ENCODE measurements around the gene NINL.

The NINL gene

DNA sequence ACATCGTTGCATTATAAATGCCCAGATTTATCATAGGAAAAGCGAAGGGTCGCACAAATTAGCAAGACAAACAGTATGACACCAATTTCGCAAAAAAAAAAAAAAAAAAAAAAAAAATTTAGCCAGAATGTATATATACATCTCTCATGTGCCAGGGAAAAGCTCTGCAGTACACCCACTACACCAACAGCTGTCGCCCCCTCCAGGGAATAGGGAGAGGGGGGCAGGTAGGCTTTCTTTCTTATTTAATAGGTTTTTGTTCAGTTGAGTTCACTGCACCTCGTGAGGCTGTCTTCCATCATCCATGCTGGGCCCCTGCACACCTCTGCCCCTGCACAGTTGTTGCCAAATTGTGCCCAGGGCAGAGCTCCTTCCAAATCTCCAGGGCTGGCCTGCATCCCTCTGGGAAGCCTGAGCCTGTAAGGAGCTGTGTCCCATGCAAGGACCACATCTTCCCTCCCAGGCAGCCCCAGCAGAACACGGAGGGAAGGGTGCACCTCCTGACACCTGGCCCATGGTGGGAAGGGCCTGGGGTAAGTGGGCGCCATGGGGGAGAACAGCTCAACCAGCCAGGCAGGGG lies 85.4 kb downstream of the NINL start:
- DNase-seq, result no peak

DNA sequence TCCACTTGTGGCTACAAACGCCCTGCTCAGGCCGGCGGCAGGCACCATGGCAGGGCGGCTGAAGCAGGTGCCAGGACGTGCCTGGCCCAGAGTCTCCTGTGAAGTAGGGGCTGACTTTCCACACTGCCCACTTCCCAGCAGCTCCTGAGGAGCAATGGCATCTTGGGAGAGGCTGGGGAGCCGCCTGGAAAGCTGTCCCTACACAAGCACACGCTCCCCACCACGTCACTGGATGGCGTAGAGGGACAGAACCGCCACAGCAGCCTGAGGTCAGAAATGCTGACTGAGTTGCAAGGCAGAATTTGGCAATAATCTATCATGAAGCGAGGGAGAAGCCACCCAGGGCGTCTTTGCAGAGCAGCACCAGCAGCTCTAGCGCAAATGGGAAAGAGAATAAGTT lies 86.3 kb downstream of the NINL start:
- DNase-seq, result no peak

- no peak for DNase-seq
These were observed 87.1 kb downstream of the NINL start for GRCh38 chr20:25498280-25498606.

DNA sequence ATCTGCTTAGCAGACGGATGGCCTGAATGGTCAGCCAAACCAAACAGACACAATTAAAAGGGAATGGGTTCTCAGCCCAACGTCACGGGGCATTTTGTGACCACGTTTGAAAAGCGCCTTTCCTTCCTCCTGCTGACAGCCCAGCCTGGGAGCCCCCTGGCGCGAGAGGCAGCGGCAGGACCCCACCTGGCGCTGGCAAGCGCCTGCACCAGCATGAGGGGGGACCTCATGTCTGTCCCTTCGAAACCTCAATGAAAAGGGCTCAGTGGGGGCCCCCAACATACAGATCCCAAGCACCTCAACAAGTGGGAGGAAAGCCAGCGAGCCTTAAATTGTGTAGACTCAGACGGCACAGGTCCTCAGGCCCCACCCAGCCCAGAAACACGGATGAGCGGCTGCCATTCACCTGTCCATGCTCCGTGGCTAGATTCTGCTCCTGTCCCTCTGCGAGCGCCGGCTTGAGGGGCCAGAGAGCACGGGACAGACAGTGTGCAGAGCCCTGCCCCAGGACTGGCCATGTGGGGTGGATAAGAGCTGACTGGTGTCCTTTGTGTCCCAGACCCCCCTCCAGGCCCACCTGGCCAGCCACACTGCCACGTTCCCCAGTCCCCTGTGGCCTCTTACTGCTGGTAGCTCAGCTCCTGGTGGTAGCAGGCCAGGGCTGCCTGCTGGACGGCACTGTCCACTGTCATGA lies 87.6 kb downstream of the NINL start:
- DNase-seq, result no peak

DNA sequence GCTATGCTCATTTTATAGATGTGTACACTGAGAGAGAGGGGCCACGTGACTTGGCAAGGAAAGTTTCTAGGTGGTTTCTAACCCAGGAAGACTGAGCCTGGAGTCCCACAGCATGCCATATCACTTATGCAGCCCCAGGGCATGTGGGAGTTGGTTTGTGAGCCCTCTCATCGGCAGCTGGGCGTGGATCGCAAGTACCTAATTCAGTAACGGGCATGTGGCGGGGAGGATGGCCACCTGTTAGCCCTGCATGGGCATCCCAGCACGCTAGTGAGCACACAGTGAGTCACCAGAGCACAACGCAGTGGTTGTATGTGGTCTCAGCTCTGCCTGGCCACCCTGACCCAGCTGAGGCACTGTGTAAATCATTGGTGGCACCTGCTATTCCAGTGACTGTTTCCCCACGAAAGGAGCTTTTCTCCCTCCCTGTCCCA lies 88.3 kb downstream of the NINL start:
- DNase-seq, result no peak

DNA sequence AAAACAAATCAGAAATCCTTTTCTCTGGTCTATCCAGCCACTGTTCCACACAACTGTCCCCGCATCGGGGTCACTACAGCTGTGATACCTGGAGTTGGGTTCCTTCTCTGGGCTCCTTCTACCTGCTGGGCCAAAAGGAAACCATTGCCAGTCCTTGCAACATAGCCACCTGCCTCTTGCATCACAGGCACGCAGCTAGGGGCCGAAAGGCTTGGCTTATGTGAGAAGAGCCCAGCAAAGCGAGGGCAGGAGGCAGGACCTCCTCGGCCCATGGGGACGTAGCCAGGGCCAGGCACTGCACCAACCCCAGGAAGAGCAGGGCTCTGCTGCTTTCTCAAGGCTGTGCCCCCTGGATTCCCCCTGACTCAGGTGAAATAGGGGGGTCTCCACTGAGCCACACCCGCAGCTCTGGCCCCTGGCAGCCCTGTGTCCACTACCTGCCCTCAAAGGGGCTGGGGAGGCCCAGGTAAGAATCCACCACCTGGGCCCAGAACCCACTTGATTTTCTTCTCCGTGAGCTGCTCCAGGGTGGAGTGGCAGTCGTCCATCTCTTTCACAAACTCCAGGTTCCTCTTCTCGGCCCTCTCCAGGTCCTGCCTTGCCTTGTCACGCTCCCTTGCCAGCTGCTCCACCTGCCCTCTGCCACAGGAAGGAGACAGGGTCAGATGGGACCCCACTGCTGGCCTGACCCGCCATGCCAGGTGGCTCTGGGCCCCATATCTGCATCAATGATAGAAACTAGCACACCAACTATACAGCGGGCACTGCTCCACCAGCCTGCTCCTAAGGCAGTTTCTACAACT lies 89.0 kb downstream of the NINL start:
- no peak for DNase-seq

DNA sequence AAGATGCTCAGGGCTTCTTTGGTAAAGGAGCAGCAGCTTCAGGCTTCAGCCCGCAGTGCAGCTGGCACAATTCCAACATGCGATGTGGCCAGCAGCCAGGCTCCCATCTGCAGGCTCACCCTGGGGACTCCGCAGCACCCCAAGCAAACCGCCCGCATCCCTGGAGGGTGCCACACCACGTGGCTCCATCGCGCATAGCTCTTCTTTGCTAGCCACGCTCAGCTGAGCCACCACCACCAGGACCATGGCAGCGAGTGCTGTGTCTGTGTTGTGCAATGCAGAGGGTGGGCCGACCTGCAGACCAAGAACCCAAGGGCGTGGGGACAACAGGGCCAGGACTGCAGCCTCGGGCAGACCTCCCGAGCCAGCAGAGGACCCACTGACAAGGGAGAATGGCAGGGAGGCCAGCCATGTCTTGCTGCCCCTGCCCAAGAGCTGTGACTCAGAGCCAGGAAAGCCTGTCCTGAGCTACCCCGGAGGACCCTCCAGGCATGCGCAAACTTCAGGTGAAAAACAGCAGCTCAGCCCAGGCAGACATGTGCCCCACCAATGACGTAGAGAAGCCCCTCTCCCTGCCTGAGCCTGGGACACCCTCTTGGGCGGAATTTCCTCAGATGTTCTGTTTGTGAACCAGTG lies 90.0 kb downstream of the NINL start:
- DNase-seq, result no peak

DNA sequence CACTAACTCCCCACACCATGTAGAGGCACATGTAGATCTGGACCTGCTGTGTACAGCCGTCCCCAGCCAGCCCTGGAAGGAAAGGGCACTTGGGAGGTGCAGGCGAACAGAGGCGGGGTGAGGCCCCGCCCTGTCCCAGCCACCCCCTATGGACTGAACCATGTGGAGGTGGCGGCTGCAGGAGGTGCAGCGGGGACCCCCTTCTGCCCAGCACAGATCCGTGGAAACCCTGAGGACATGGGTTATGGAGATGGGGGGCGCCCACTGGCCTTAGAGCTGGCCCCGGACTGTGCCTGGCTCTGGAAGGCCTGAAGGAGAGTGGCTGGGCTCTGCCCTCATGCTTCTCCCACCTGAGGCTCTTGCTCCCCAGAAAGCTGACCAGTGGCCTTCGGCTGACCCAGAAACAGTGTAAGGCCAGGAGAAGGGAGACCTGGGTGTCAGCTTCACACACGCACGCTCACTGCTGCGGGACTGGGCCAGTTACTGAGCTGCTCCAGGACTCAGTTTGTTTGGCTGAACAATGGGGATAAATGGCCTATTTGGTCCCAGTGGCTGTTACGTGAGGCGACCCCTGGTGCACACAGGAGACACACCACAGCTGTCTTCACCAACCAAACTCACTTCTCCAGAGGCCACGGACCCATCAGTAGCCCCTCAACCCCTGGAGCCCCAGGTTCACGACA lies 90.7 kb downstream of the NINL start:
- no peak for DNase-seq

GRCh38 chr20:25493748-25494505 lies 91.4 kb downstream of the NINL start:
- DNase-seq, result no peak

DNA sequence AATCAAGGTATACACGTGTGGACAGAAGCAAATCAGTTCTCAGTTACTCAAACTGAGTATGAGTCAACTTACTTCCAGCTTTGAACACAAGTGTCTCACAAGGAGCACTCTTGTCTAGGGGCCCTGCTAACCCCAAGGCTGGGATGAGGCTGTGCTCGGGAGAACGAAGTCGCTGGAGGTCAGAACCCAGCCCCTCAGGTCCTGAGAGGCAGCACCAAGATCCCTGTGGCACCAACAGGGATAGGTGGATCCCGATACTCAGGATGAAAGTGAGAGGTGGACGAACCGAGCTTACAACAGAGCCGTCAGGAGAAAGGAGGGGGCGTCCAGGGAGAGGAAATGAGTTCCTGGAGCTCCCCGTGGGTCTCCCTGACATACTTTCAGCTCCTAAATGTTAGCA lies 92.2 kb downstream of the NINL start:
- no peak for DNase-seq

GRCh38 chr20:25491446-25492038 lies 93.8 kb downstream of the NINL start:
- no peak for DNase-seq

GRCh38 chr20:25490656-25491445 lies 94.5 kb downstream of the NINL start:
- DNase-seq, result no peak

DNA sequence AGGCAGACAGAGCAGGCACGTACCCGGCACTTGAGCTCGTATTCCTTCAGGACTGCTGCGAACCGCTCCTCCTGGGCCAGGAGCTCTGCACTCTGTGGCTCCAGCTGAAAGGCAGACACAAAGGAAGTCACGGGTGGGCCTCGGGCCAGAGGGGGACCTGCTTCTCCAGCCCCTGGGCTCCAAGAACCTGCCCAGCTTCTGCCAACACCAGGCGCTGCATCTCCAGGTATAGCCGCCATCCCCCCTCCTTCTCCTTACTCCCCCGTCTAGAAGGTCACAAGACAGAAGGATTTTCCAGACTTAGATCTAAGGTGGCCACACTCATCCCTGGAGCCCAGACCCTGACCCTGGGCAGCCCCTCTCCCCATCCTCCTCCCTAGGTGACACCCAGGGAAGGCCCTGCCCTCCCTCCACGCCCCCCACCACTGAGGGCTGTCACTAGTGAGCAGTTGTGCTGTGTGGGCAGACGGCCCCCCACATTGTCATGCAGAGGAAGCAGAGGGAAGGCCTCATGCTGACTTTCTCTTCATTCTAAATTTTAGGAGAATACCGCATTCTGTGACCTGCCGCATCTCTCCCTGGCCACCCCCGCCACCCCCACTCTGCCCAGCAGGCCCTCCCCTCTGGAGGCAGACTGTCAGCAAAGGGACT lies 96.0 kb downstream of the NINL start:
- no peak for DNase-seq

DNA sequence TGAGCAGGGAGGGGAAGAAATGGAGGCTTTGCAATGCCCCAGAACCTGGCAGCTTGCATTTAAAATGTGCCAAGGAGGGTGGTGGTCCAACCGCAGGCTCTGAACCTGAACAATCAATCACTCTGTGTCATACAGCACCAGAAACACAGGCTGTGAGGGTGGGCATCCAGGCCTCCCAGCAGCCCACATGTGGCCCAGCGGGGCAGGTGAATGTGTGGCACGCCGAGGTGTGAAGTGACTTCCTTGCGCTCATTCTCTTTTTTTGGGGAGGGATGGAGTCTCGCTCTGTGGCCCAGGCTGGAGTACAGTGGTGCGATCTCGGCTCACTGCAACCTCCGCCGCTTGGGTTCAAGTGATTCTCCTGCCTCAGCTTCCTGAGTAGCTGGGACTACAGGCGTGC lies 97.4 kb downstream of the NINL start:
- no peak for DNase-seq

GRCh38 chr20:25487306-25487705 lies 98.0 kb downstream of the NINL start:
- DNase-seq, result no peak

DNA sequence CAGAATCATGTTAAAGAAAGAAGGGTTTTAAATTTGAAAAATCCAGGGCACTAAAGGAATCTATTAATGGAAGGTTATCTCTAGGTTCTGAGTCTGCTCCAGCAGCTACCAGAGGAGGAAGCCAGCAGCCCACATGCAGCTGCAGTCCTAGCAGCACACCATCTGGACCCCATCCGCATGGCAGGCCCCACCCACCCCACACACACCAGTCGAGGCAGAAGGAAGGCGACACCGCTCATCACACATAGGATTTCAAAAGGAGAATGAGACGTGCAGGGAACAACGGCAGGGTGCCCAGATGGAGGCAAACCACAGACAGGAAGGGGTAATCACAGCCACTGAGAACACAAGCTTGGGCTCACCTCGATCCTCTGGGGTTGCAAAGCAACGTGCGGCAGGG lies 99.0 kb downstream of the NINL start:
- DNase-seq, result no peak

DNA sequence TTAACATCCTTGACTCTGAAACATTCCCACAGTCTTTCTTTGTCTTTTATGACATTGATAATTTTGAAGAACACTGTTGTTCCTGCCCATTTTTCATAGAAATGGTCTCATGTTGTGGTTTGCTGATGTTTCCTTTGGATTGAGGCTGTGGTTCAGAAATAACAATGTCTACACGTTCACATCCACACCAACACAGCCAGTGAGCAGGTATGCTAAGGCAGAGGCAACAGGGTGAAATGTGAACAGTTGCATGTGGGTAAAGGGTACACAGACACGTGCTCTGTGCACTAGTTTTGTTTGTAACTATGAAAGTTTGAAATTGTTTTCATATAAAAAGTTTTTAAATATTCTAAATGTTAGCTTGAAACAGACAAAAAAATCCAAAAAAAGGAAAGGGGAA lies 99.5 kb downstream of the NINL start:
- no peak for DNase-seq

DNA sequence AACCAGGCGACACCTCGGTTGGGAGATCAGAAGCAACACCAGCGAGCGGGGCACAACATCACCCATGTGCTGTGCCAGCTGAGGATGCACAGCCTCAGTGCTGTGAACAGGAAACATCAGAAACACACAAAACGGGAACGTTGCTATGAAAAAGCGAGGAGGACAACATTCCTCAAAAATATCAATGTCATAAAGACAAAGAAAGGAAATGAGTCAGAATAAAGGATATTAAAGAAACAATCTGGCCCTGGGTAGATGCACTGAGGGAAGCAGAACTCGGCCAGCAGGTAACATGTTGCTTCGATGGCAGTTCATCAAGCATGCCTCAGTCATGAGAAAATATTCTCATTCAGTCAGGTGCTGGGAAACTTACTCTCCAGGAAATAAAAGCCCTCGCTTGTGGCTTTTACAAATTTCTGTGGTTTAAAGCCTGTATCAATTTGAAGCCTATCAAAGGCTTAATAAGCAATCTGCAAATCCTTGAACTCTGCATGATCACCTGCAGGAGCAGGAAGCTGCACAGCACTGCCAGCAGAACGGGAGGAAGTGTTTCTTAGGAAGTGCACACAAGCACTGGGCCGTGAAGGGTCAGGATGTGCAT lies 100.3 kb downstream of the NINL start:
- DNase-seq, result no peak

DNA sequence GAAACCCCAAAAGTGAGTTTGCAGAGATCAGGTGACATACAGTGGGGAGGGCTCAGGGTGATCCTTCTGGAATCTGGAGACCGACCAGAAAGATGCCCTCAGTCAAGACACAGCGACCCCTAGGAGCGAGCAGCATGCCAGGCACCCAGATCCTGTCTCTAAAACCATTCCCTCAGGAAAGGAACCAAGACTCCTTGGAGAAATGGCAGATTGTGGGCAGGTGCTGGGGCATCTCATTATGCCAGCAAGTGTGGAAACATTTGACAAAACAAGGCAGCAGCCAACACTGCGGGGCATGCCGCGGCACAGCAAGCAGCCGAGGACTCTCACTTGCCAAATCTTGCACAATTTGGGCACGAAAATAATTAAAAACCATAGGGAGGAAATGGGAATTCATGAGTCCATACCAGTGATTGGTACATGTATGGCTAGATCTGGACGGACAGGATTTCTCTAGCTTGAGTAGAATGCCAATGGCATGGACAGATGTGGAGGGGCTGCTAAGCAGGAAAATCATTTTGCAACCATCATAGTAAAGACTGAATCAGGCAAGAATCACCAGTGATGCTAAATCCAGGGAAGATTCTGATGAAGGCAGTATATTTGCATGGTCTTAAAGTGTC lies 101.0 kb downstream of the NINL start:
- DNase-seq, result no peak
